ENCODE data around the gene SLC16A7. TPM values are rescaled to one million over a fixed set of nuclear protein-coding genes. Genes with fewer than 3 reads are reported as not detected.

The SLC16A7 gene
- total RNA-seq, 6 experiments from 2014 or later = 38.3 to 49.6 (median 41.7) TPM

- Mint-ChIP-seq H3K27me3 (ENCODE audit: insufficient read depth) (no peaks in the 10 kb centered on the region; the same call in 1 of the 2 replicates), H3K9me3 (no peaks in the 10 kb centered on the region)
Observed at GRCh38 chr12:59575826-59576225, 20.0 kb upstream of the SLC16A7 start.

GRCh38 chr12:59578254-59578653 lies 17.6 kb upstream of the SLC16A7 start:
- Mint-ChIP-seq H3K9me3 (no peaks in the 10 kb centered on the region), H3K4me1 (ENCODE audit: low read depth) (peaks cover 16% of the 10 kb centered on the region; the same call in 1 of the 2 replicates), H3K36me3 (ENCODE audit: low read depth) (no peaks in the 10 kb centered on the region), H3K4me3 (no peak overlapping the region), H3K27ac (no peak overlapping the region), H3K27me3 (ENCODE audit: insufficient read depth) (no peaks in the 10 kb centered on the region; the same call in 1 of the 2 replicates)
- TF ChIP-seq, protein P1, sequence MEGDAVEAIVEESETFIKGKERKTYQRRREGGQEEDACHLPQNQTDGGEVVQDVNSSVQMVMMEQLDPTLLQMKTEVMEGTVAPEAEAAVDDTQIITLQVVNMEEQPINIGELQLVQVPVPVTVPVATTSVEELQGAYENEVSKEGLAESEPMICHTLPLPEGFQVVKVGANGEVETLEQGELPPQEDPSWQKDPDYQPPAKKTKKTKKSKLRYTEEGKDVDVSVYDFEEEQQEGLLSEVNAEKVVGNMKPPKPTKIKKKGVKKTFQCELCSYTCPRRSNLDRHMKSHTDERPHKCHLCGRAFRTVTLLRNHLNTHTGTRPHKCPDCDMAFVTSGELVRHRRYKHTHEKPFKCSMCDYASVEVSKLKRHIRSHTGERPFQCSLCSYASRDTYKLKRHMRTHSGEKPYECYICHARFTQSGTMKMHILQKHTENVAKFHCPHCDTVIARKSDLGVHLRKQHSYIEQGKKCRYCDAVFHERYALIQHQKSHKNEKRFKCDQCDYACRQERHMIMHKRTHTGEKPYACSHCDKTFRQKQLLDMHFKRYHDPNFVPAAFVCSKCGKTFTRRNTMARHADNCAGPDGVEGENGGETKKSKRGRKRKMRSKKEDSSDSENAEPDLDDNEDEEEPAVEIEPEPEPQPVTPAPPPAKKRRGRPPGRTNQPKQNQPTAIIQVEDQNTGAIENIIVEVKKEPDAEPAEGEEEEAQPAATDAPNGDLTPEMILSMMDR (IDR thresholded peaks at IDR 0.05) = no peak
- DNase-seq = no peak

More at GRCh38 chr12:59575826-59576225, 20.0 kb upstream of the SLC16A7 start:
- H3K27ac Mint-ChIP-seq = no peak overlapping the region
- H3K4me1 Mint-ChIP-seq (ENCODE audit: low read depth) = peaks cover 16% of the 10 kb centered on the region; the same call in 1 of the 2 replicates
- no peak for DNase-seq
- TF ChIP-seq, protein P1 (IDR thresholded peaks at IDR 0.05) = no peak
- H3K4me3 Mint-ChIP-seq = no peak overlapping the region
- no peaks in the 10 kb centered on the region for H3K36me3 Mint-ChIP-seq (ENCODE audit: low read depth)

DNA sequence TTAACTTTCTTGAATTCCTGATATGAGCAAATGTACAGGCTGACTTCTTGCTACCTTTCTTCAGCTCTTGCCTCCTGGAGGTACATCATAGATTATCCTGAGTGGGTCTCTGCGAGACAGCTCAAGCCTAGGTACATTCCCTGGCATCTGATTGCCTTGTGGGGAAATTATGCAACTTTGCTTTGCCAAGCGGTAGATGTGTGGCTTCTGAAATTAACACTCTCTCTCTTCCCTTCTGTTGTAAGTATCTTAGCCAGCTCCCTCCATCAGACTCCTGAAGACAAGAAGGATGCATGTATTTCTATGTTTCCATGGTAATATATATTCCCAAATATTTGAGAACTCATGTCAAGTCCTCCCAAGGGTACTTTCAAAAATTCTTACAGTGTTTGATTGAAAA lies 16.2 kb upstream of the SLC16A7 start:
- peaks cover 11% of the 10 kb centered on the region; the same call in 1 of the 2 replicates for H3K4me1 Mint-ChIP-seq (ENCODE audit: low read depth)
- H3K27ac Mint-ChIP-seq = no peak overlapping the region
- TF ChIP-seq, protein P1 (IDR thresholded peaks at IDR 0.05) = no peak
- H3K4me3 Mint-ChIP-seq = no peak overlapping the region
- H3K27me3 Mint-ChIP-seq (ENCODE audit: insufficient read depth) = no peaks in the 10 kb centered on the region; the same call in 1 of the 2 replicates
- no peak for DNase-seq
- no peaks in the 10 kb centered on the region for H3K36me3 Mint-ChIP-seq (ENCODE audit: low read depth)
- H3K9me3 Mint-ChIP-seq = no peaks in the 10 kb centered on the region

DNA sequence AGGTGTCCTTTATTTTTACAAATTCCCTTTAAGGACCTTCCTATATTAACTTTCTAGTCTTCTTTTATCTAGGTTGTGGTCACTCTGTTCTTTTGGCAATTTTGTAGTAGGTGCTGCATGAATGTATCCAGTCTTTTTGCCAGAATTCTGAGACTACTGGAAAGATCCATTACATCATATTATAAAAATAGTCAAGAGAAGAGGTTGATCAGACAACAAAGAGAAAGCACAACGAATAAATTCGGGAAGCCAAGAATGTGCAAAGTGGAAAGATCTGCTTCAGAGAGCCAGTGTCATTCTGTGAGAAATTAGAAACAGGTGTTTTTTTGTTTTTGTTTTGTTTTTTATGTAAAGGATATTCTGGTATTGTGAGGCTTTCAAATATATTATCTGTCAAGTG lies 15.8 kb upstream of the SLC16A7 start:
- Mint-ChIP-seq H3K4me3 (no peak overlapping the region), H3K27ac (no peak overlapping the region), H3K9me3 (no peaks in the 10 kb centered on the region), H3K27me3 (ENCODE audit: insufficient read depth) (no peaks in the 10 kb centered on the region; the same call in 1 of the 2 replicates), H3K4me1 (ENCODE audit: low read depth) (peaks cover 10% of the 10 kb centered on the region; the same call in 1 of the 2 replicates), H3K36me3 (ENCODE audit: low read depth) (no peaks in the 10 kb centered on the region)
- DNase-seq = no peak
- TF ChIP-seq, protein P1 (IDR thresholded peaks at IDR 0.05) = no peak

DNA sequence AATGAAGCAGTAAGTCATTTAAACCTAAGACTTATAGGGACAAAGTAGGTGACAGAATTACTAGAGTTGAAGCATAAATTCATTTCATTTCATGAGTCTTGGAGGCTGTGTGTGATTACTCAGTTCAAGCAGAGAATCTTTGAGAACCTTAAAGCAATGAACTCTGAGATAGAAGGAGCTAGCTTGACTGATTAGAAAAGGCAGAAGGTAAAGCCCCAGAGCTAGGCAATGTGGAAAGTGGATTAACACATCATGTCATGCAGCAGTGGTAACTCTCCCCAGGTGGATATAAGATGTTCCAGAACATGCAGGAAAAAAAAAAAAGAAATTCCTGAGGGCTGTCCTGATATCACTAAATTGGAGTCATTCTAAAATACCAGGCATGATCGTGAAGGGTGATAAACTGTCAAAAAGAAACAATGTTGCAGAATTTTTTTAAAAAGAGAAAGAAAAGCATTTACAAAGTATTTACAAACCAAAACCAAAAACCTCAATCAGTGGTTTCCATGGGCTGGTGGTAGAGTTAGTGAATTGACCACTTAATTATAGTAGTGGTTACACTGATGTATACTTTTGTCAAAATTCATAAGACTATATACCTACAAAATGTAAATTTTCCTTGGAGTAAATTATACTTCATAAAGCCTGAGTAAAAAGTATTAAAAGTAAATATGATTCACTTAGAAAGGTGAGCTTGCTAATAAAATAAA lies 12.7 kb upstream of the SLC16A7 start:
- H3K4me1 Mint-ChIP-seq (ENCODE audit: low read depth) = peaks cover 12% of the 10 kb centered on the region
- H3K4me3 Mint-ChIP-seq = no peak overlapping the region
- H3K27ac Mint-ChIP-seq = no peak overlapping the region
- no peaks in the 10 kb centered on the region for H3K9me3 Mint-ChIP-seq
- H3K27me3 Mint-ChIP-seq (ENCODE audit: insufficient read depth) = no peaks in the 10 kb centered on the region; the same call in 1 of the 2 replicates
- H3K36me3 Mint-ChIP-seq (ENCODE audit: low read depth) = no peaks in the 10 kb centered on the region
- no peak for DNase-seq
- TF ChIP-seq, protein P1 (IDR thresholded peaks at IDR 0.05) = no peak
